Activated T-cell treated with anti-CD3 and anti-CD28 coated beads, Interleukin-2, amount 50 U/mL, for 48 hours (primary cell): Measurements from ENCODE around the gene BTBD9.
"Not testable (repeated sequence)": the region's sequence is repeated elsewhere in the genome, so short reads cannot be mapped to it uniquely, and the experiment has no call there.

Experiments
- DNase-seq, 2 experiments: peaks; one replicate each; pipeline ENCODE4 v3.0.0-alpha.2; 2020

BTBD9 gene

GRCh38 chr6:38134704-38135088, 505.0 kb downstream of the BTBD9 start:
- DNase-seq: no peak

GRCh38 chr6:38133932-38134703, 505.6 kb downstream of the BTBD9 start:
- no peak for DNase-seq

- DNase-seq: peak; percentile 42 to 48
Observed at GRCh38 chr6:38131527-38131965, 508.2 kb downstream of the BTBD9 start.

- DNase-seq: no peak
Observed at GRCh38 chr6:38127284-38127683, 512.4 kb downstream of the BTBD9 start.

GRCh38 chr6:38124224-38124926, 515.4 kb downstream of the BTBD9 start:
- DNase-seq: not testable (repeated sequence)

GRCh38 chr6:38119516-38119915, 520.2 kb downstream of the BTBD9 start:
- DNase-seq: no peak

GRCh38 chr6:38118791-38119365, 520.9 kb downstream of the BTBD9 start:
- no peak for DNase-seq
